Lung (tissue), 12 donors: Measurements from ENCODE around the gene TTLL12. TPM values are rescaled to one million over a fixed set of nuclear protein-coding genes. Genes with fewer than 3 reads are reported as not detected.

Experiments used
- ATAC-seq: fragments of 200-7000 bp; cut with Tn5 transposase; one replicate; pipeline ENCODE4 v1.9.1; 2020; ENCODE audit warnings: moderate number of reproducible peaks; ENCODE audit not compliant: insufficient read depth, low FRiP score
- DNase-seq, 3 donors: peaks; one replicate each; pipeline ENCODE4 v3.0.0-alpha.2; 2013 to 2017
- H3K27ac ChIP-seq, 2 donors: one replicate each; pipeline ENCODE4 v1.5.1; 2013; ENCODE audit warnings: mild to moderate bottlenecking in 2 of 2, moderate library complexity in 2 of 2, control low read depth in 1 of 2, inconsistent platforms in 1 of 2, low read depth in 1 of 2, low read length in 1 of 2
- H3K27me3 ChIP-seq, 3 donors: one replicate each; pipeline ENCODE4 v1.5.1; 2013; ENCODE audit warnings: low read length in 2 of 3; ENCODE audit not compliant: control insufficient read depth in 3 of 3, insufficient read depth in 3 of 3
- H3K36me3 ChIP-seq, 4 donors: one replicate each; pipeline ENCODE4 v1.5.1; 2013; ENCODE audit warnings: low read length in 4 of 4, mild to moderate bottlenecking in 1 of 4, moderate library complexity in 1 of 4; ENCODE audit not compliant: control insufficient read depth in 4 of 4, insufficient read depth in 4 of 4
- H3K4me1 ChIP-seq, 5 donors: one replicate each; pipeline ENCODE4 v1.5.1; 2013; ENCODE audit warnings: low read length in 5 of 5, mild to moderate bottlenecking in 2 of 5, moderate library complexity in 1 of 5; ENCODE audit not compliant: control insufficient read depth in 5 of 5, insufficient read depth in 5 of 5
- H3K4me3 ChIP-seq: one replicate; pipeline ENCODE4 v1.5.1; 2013; ENCODE audit warnings: mild to moderate bottlenecking, control low read depth, moderate library complexity
- H3K9ac ChIP-seq, 2 donors: one replicate each; pipeline ENCODE4 v1.5.1; 2013; ENCODE audit warnings: low read length in 2 of 2, control low read depth in 1 of 2; ENCODE audit not compliant: insufficient read depth in 1 of 2
- H3K9me3 ChIP-seq, 4 donors: one replicate each; pipeline ENCODE4 v1.5.1; 2013; ENCODE audit warnings: low read length in 3 of 4, mild to moderate bottlenecking in 1 of 4, moderate library complexity in 1 of 4; ENCODE audit not compliant: control insufficient read depth in 4 of 4, insufficient read depth in 3 of 4
- WGBS, 2 donors: extraction: QIAGEN DNeasy Blood & Tissue Kit; methylation state at CpG; one replicate each; pipeline ENCODE4 v1.1.7; 2013; 5-methylcytosine and 5-hydroxymethylcytosine counted together
- polyA plus RNA-seq, 2 donors: library from polyadenylated mRNA; stranded (reverse); fragments of 200-250 nt; gene quantifications; one replicate each; pipeline ENCODE4 v1.2.1, GENCODE V29; 2013
- total RNA-seq, 2 donors: library from RNA; depleted of rRNA in 1 of 2; stranded (reverse); fragments of >200 nt in 1 of 2; gene quantifications; one replicate each; pipeline ENCODE4 v1.2.1, GENCODE V29; 2014 to 2021
- TF ChIP-seq, protein P1 (sequence below): IDR thresholded peaks from 2 replicates; pipeline ENCODE4 v1.5.1; 2012; ENCODE audit warnings: mild to moderate bottlenecking; ENCODE audit errors: control extremely low read depth, extremely low read depth
- donor health status: control.
- donor health status: control.
- donor health status: Bipolar disorder and iron deficiency.
- donor health status: healthy.
- donor health status: DM: yes; HTN: yes; CAD: no.

The TTLL12 gene
- total and polyA plus RNA-seq, 4 donors = 15.8 to 35.5 (median 25.3) TPM

DNA sequence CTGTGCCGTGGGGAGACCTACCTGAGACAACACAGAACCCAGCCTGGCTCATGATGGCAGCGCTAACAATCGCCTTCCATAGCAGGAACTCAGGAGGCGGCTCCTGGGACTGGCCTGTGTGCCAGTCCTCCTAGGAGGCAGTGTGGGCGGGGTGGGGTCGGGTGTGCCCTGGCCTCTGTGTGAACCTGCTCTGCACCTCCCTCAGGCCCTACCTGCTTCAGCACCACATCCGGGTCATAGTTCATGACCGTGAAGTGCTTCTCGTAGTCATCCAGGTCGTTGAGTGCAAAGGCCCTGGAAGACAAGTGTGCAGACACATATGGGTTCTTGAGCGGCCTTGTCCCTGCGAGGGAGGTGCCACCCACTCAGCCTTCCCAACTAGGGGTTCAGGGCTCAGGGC is 15.3 kb downstream of the TTLL12 start:
- DNase-seq = no peak
- Histone ChIP-seq H3K9ac (no peak overlapping the region), H3K36me3 (peaks cover 0 to 70% (median 20%) of the 10 kb centered on the region in 4 donors), H3K4me3 (no peak overlapping the region), H3K27me3 (no peaks in the 10 kb centered on the region), H3K9me3 (peaks cover 0 to 4% (median 0%) of the 10 kb centered on the region in 4 donors), H3K27ac (no peak overlapping the region), H3K4me1 (peaks cover 0 to 2% (median 0%) of the 10 kb centered on the region in 5 donors)
- TF ChIP-seq, protein P1, sequence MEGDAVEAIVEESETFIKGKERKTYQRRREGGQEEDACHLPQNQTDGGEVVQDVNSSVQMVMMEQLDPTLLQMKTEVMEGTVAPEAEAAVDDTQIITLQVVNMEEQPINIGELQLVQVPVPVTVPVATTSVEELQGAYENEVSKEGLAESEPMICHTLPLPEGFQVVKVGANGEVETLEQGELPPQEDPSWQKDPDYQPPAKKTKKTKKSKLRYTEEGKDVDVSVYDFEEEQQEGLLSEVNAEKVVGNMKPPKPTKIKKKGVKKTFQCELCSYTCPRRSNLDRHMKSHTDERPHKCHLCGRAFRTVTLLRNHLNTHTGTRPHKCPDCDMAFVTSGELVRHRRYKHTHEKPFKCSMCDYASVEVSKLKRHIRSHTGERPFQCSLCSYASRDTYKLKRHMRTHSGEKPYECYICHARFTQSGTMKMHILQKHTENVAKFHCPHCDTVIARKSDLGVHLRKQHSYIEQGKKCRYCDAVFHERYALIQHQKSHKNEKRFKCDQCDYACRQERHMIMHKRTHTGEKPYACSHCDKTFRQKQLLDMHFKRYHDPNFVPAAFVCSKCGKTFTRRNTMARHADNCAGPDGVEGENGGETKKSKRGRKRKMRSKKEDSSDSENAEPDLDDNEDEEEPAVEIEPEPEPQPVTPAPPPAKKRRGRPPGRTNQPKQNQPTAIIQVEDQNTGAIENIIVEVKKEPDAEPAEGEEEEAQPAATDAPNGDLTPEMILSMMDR = no peak
- WGBS, 2 donors = 88% methylated on average over 12 of the region's 12 CpGs
- ATAC-seq = no peak

DNA sequence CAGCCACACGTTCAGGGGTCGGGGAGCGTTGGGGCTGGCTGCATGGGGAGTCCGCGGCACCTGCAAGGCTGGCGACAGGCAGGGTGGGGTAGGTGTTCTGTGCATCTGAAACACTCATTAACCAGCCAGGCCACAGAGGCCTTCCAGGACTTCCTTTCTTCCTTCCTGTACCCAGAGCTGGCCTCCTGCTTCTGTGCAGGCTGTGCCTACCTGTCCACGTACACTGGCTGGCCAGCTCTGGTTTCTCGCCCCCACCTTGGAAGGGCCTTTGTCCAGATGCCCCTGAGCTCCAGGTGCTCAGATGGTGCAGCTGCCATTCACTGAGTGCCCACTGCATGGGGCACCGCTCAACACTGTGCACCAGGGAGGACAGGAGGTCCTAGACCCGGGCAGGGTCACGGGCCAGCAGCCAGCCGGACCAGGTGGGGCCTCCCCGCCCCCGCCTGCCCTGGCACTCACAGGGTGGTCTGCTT is 15.9 kb downstream of the TTLL12 start:
- Histone ChIP-seq H3K9ac (no peak overlapping the region), H3K4me3 (no peak overlapping the region), H3K27ac (no peak overlapping the region), H3K27me3 (no peaks in the 10 kb centered on the region), H3K9me3 (peaks cover 0 to 4% (median 0%) of the 10 kb centered on the region in 4 donors), H3K36me3 (peaks cover 0 to 70% (median 19%) of the 10 kb centered on the region in 4 donors), H3K4me1 (peaks cover 0 to 1% (median 0%) of the 10 kb centered on the region in 5 donors)
- WGBS, 2 donors = 68 to 87% methylated on average over 14 of the region's 14 CpGs
- TF ChIP-seq, protein P1 = no peak
- ATAC-seq = no peak
- DNase-seq = no peak

DNA sequence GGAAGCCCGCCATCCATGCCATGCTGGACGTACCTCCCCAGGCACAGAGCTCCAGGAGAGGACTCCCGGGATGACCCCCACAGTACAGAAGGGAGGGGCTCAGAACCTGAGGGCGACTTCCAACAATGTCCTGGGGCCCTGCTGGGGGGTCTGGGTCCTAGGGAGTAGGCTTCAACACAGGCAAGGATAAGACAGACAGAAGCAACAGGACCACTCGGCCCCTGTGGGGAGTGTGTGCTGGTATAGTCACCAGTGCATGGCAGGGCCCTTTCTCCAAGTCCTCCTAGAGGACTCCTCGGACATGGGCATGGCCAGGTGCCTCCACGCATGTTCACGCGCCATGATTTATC is 16.8 kb downstream of the TTLL12 start:
- H3K27me3 ChIP-seq = no peaks in the 10 kb centered on the region
- peaks cover 0 to 2% (median 0%) of the 10 kb centered on the region in 4 donors for H3K9me3 ChIP-seq
- TF ChIP-seq, protein P1 = no peak
- 93 to 98% methylated on average over 9 of the region's 9 CpGs for WGBS, 2 donors
- H3K4me3 ChIP-seq = no peak overlapping the region
- no peaks in the 10 kb centered on the region for H3K4me1 ChIP-seq
- no peak for DNase-seq
- no peak overlapping the region for H3K27ac ChIP-seq
- peaks cover 0 to 66% (median 18%) of the 10 kb centered on the region in 4 donors for H3K36me3 ChIP-seq
- H3K9ac ChIP-seq = no peak overlapping the region
- ATAC-seq = no peak
